ENCODE results near the gene PDZD2.
"Not testable (repeated sequence)": the region's sequence is repeated elsewhere in the genome, so short reads cannot be mapped to it uniquely, and the experiment has no call there.

PDZD2 gene

DNA sequence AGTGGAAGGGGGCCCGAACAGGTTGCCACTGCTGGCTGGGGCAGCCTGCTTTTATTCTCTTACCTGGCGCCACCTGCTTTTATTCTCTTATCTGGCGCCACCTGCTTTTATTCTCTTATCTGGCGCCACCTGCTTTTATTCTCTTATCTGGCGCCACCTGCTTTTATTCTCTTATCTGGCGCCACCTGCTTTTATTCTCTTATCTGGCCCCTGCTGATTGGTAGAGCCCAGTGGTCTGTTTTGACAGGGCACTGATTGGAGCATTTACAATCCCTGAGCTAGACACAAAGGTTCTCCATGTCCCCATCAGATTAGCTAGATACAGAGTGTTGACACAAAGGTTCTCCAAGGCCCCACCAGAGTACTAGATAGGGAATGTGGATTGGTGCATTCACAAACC is 52.5 kb downstream of the PDZD2 start:
- DNase-seq (ENCODE audit: low read depth, low spot score) = not testable (repeated sequence)

DNA sequence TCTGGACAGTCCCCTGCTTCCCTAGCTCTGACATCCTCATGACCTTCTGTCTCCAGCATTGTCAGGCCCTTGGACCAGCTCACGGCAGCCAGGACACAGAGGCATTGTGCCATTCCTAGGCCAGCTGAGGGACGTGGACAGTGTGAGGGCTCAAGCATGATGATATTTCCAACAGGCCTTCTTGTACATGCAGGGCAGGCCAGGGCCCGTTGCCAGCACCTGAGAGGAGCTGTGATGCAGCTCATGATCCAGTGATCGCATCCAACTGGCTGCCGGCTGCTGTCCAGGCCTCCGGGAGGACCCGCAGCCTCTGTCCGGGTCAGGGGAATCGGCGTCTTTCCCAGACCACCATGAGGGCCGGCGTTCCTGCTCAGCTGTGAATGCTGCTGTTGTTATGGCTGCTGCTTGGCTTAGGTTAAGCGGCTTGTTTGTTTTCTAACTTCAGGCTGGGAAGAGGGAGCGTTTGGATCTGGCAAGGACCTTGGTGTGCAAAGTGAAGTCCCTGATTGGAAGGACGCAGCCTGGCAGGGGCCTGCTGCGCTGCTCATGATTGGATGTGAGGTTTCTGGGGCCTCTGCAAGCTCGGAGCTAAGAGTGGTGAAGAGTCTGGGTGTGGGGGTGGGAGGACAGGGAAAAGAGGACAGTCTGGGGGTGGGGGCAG is 53.8 kb downstream of the PDZD2 start:
- DNase-seq (ENCODE audit: low read depth, low spot score) = no peak

DNA sequence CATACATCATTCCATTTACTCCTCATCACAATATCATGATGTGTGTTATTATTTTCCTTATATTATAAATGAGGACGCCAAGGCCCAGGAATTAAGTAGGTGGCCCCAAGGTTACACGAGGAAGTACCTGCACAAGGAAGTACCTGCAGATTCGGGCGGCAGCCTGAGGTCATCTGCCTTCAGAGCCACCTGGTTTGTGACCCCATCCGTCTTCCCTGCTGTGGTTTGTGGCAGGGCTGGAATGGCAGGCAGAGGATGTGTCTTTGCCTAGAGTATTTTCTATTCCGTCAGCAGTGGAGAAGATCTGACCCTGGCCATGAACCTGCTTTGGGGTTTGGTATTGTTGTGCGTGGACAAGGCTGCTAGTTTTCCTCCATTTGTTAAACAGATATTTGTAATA is 59.7 kb downstream of the PDZD2 start:
- no peak for DNase-seq (ENCODE audit: low read depth, low spot score)

- no peak for DNase-seq (ENCODE audit: low read depth, low spot score)
These were observed 62.8 kb downstream of the PDZD2 start for GRCh38 chr5:31701642-31702299.

DNA sequence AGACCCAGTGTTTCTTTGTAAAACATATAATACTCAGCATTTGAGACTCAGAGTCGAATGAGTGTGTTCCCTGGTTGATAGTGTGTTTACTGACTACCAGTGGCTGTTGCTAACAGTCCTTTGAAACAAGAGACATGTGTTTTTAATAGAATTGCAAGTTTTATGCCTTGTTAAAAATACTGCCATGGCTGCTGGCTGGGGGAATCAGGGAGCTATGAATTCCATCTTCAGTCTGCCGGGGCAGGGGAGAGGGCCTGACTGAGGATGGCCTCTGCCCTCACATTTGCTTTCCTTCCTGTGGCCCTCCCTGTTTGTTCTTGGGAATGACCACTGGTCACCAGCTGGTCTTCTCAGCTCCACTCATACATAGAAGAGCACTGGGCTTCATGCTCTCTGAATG is 63.8 kb downstream of the PDZD2 start:
- no peak for DNase-seq (ENCODE audit: low read depth, low spot score)

- no peak for DNase-seq (ENCODE audit: low read depth, low spot score)
These were observed 64.8 kb downstream of the PDZD2 start for GRCh38 chr5:31703757-31704156.

DNA sequence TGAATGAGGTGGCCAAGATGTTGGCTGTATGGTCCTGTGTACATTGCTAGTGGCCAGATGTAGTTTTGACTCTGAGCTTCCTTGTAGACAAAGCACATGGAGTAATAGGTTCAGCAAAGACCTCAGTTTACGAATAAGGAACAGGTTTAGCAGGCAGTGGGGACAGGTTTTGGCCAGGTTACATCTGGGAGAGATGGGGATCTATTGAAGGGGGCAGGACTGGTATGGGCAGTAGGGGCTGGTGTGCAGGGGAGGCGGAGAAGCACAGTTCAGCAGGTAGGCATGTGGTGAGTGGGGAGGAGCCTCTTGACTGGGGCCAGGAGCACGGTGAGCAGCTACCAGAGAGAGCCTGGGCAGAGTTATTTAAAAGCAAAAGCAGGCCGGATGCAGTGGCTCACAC is 67.3 kb downstream of the PDZD2 start:
- no peak for DNase-seq (ENCODE audit: low read depth, low spot score)

GRCh38 chr5:31707329-31707728 is 68.4 kb downstream of the PDZD2 start:
- DNase-seq (ENCODE audit: low read depth, low spot score) = no peak

DNA sequence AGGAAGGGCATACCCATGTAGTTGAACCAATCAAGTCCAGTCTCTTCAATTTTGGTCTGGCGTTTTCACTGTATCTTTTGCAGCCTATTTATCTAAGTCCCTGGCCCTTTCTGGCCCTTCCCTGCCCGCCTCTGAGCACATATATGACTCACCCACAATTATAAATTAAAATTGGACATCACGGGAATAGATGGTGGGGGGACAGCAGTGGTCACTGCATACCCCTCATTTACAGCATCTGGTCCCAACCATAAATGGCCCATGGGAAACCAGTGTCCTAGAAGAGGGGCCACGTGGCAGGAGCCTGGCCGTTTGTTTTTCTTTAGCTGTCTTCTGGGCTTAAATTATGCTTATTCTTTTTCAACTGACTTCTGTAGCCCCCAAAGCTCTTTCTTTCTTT is 69.2 kb downstream of the PDZD2 start:
- no peak for DNase-seq (ENCODE audit: low read depth, low spot score)

DNA sequence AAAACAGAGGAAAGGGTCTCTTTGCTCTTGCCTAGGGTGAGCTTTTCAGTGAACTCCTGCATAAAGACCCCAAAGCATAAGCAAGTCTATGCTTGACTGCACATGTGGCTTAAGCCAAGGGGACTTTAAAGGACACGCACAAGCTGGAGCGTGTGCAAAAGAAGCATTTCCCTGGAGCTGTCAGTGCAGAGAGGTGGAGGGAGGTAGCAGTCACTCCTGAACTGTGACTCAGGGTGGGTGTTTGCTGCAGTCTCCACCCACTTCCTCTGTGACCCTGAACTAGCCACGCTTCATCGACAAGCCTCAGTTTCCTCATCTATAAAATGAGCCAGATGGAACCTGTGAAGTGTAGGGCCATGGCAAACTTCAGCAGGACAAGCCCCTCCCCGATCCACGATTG is 72.4 kb downstream of the PDZD2 start:
- DNase-seq (ENCODE audit: low read depth, low spot score) = no peak

DNA sequence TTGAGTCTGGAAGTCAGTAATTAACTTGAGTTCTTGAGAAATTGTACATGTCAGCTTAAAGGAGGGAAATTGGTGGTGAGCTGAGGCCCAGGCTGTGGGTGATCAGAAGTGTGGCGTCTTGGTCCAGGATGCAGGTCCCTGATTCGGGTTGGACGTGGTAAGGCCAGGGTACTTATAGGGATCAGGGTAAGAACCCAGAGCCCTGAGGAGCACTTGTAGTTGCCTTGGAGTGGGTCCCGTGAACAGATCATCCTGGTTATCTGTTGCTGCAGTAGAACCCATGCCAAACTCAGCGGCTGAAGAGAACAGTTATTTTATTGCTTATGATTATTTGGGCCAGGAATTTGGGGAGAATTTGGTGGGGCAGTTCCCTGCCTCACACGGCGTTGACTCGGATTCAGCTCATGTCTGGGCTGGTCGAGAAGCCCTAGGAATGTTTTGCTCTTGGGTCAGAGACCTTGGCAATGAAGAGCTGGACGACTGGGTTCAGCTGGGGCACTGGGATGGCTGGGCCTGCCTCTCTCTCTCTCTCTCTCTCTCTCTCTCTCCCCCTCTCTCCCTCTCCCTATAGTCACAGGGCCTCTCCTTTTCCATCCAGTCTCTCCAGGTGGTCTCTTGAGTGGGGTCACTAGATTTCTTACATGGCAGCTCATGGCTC is 73.1 kb downstream of the PDZD2 start:
- DNase-seq (ENCODE audit: low read depth, low spot score) = no peak

GRCh38 chr5:31717561-31717960 is 78.6 kb downstream of the PDZD2 start:
- no peak for DNase-seq (ENCODE audit: low read depth, low spot score)

- no peak for DNase-seq (ENCODE audit: low read depth, low spot score)
These were observed 81.1 kb downstream of the PDZD2 start for GRCh38 chr5:31720004-31720403.

DNA sequence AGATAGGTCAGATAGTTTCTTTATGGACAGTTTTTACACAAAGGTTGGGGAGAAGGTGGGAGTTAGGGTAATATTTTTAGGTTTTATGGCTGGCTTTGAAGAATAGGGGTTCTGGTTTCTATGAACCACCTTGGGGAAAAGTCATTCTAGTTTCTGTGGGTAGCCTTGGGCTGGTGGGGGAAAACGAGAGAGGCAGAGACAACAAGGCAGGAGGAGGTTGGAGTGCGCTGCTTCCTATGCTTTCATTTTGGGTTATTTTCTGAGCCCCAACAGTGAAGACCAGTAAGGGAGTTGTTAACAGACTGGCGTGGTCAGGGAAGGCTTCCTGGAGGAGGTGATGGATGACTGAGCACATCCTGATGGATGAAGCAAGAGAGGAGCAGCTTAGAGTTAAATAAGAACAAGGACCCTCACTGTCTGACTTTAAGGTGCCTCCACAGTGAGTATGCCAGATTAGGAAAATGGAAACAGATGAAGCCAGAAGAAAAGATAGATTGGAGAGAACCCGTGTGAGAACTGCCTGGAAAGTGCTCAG is 81.9 kb downstream of the PDZD2 start:
- DNase-seq (ENCODE audit: low read depth, low spot score) = no peak

DNA sequence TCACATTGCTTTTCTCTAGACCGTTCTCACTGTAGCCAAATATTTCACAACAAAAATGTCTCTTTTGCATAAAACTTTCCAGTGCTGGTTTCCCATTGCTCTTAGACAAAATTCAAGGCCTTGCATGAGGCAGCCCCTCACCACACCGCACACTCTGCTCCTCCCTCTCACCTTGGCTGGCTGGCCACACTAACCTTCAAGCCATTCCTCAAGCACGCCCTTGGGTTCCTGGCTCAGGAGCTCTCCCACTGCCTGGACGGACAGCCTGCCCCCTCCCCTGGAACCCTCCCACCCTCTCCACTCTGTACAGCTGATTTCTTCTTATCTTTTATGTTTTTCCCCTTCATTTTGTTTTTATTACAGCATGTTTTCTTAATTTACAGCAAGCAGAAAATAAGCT is 83.2 kb downstream of the PDZD2 start:
- no peak for DNase-seq (ENCODE audit: low read depth, low spot score)

GRCh38 chr5:31725996-31726395 is 87.1 kb downstream of the PDZD2 start:
- no peak for DNase-seq (ENCODE audit: low read depth, low spot score)

DNA sequence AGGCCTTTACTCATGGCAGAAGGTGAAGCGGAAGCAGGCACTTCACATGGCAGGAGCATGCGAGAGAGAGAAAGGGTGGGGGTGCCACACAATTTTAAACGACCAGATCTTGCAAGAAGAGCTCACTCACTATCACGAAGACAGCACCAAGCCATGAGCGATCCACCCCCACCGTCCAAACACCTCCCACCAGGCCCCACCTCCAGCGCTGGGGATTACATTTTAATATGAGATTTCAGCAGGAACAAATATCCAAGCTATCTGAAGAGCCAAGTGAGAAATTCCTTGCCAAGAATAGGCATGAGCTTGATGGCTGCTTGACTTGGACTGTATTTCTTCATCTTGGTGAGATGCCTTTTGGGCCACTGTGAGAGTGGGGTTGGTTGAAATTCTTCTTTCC is 88.0 kb downstream of the PDZD2 start:
- DNase-seq (ENCODE audit: low read depth, low spot score) = no peak

- no peak for DNase-seq (ENCODE audit: low read depth, low spot score)
These were observed 89.1 kb downstream of the PDZD2 start for GRCh38 chr5:31728039-31728438.

DNA sequence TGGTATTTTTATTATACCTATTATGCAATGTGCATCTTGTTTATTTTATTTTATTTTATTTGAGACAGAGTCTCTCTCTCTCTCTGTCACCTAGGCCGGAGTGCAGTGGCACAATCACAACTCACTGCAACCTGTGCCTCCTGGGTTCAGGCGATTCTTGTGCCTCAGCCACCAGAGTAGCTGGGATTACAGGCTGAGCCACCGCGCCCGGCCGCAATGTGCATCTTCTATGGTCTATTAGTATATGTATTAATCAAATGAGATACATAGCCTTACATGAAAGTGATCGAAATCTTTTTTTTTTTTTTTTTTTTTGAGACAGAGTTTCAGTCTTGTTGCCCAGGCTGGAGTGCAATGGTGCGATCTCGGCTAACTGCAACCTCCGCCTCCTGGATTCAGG is 89.9 kb downstream of the PDZD2 start:
- not testable (repeated sequence) for DNase-seq (ENCODE audit: low read depth, low spot score)

DNA sequence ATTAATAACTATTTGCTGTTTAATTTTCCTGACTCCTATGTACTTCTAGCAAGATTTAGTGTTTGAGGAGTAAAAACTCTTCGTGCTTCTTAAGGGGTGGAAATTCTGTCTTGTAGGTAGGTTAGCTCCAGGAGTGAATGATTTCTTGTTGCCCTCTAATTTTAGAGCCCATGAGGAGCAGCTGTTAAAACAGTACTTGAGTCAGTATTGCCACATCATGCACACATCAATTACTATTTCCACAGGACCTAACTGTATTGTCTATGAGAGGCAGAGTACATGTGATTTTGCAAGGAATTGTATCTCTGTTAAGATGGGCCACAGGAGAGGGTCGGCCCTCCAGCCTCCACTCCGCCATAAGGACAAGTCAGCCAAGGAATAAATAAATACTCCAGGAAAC is 91.2 kb downstream of the PDZD2 start:
- no peak for DNase-seq (ENCODE audit: low read depth, low spot score)

DNA sequence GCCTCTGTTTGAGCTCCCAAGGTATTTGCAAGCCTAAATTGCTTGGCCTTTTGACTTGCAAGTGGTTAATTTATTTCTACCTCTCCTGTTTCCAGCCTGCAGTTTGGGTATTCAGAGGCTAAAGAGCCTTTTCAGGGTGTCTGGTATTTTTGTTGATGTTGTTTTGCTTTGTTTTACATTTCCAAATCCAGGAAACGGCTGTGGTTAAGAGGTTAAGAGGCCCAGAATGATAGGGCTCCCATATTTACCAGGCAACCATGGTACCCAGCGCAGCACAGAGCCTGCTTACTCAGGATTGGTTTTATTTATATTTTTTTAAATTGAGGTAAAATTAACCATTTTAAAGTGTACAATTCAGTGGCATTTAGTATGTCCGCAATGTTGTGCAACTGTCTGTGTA is 92.1 kb downstream of the PDZD2 start:
- no peak for DNase-seq (ENCODE audit: low read depth, low spot score)

- no peak for DNase-seq (ENCODE audit: low read depth, low spot score)
These were observed 92.9 kb downstream of the PDZD2 start for GRCh38 chr5:31731710-31732301.

- not testable (repeated sequence) for DNase-seq (ENCODE audit: low read depth, low spot score)
These were observed 93.9 kb downstream of the PDZD2 start for GRCh38 chr5:31732821-31733220.
